MG63 (cell line): ENCODE data around the gene FAM47E. TPM values are rescaled to one million over a fixed set of nuclear protein-coding genes. Genes with fewer than 3 reads are reported as not detected.

Source experiments
- DNase-seq: peaks from one replicate; pipeline ENCODE4 v3.0.0-alpha.2; 2020
- H3K27me3 ChIP-seq: fragments of 250-450 bp; sonication (Bioruptor Pico); 2 replicates; pipeline ENCODE4 v1.5.1; 2020; ENCODE audit warnings: mild to moderate bottlenecking, moderate library complexity
- H3K36me3 ChIP-seq: fragments of 250-450 bp; sonication (Bioruptor Pico); 2 replicates; pipeline ENCODE4 v1.5.1; 2020; ENCODE audit warnings: mild to moderate bottlenecking, moderate library complexity
- H3K4me3 ChIP-seq: fragments of 250-450 bp; sonication (Bioruptor Pico); 2 replicates; pipeline ENCODE4 v1.5.1; 2020; ENCODE audit warnings: mild to moderate bottlenecking, moderate library complexity
- H3K9me3 ChIP-seq: fragments of 250-450 bp; sonication (Bioruptor Pico); 2 replicates; pipeline ENCODE4 v1.5.1; 2020; ENCODE audit warnings: mild to moderate bottlenecking, moderate library complexity
- total RNA-seq: library from RNA; depleted of rRNA; stranded (reverse); fragments of >200 nt; shearing (Covaris generic); gene quantifications from 2 replicates; pipeline ENCODE4 v1.2.3, GENCODE V29; 2014; ENCODE audit warnings: low replicate concordance; rRNA removed

Gene FAM47E
- total RNA-seq, 1 experiment from 2014 or later, result 0.16 TPM

GRCh38 chr4:76326515-76326914 lies 75.0 kb downstream of the FAM47E start:
- Histone ChIP-seq H3K4me3 (no peak overlapping the region), H3K9me3 (peaks cover 10% of the 10 kb centered on the region), H3K36me3 (no peaks in the 10 kb centered on the region), H3K27me3 (no peaks in the 10 kb centered on the region)
- DNase-seq, result no peak

Other genes starting within 250 kb of the FAM47E start
- not detected in 2 replicates for gene CXCL9, start 244.2 kb upstream of the FAM47E start, total RNA-seq
- gene CXCL10, start 228.2 kb upstream of the FAM47E start, total RNA-seq, result 0.40 and 4.1 TPM in 2 replicates
- 0.66 and 1.3 TPM in 2 replicates for gene CXCL11, start 215.7 kb upstream of the FAM47E start, total RNA-seq
- gene ART3, start 177.0 kb upstream of the FAM47E start, total RNA-seq, result not detected in 2 replicates
- gene NUP54, start 103.3 kb upstream of the FAM47E start, total RNA-seq, result 42.1 and 50.7 TPM in 2 replicates
- gene SCARB2, start 37.9 kb upstream of the FAM47E start, total RNA-seq, result 37.9 and 44.7 TPM in 2 replicates
- gene STBD1, start 55.0 kb downstream of the FAM47E start, total RNA-seq, result 0.13 TPM in 1 of 2 replicates, not detected in the other
- not detected in 2 replicates for gene CCDC158, start 169.4 kb downstream of the FAM47E start, total RNA-seq
- 6.6 and 10.0 TPM in 2 replicates for gene SHROOM3, start 183.5 kb downstream of the FAM47E start, total RNA-seq